Measurements from ENCODE around the gene PIEZO2.
"Not testable (repeated sequence)": the region's sequence is repeated elsewhere in the genome, so short reads cannot be mapped to it uniquely, and the experiment has no call there.

Gene PIEZO2

DNA sequence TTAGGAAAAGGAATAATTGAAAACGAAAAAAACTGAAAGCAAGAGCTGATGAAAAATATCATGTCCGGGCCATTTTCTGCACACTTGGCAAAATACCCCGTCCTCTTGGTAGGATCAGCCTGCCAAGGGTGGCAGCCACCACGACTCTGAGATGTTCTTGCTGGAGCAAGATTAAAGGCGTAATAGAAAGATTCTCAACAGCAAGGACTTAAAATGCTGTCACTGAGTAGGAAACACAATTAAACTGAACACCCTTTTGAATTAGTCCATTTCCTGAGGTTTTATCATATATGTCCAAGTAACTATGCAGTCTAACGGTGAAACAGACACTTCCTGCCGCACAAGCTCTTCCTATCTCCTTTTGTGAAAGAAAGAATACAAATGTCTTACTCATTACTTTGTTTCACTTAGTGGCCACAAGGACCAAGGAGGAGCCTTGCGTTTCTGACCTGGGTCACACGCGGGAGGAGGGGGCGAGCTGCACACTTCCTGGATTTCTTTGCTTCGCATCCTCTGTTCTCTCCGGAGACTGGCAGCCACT lies 222.7 kb downstream of the PIEZO2 start:
- peak overlapping the region; percentile 23 for H3K4me3 ChIP-seq (ENCODE audit: low read length)
- TF ChIP-seq, protein P1, sequence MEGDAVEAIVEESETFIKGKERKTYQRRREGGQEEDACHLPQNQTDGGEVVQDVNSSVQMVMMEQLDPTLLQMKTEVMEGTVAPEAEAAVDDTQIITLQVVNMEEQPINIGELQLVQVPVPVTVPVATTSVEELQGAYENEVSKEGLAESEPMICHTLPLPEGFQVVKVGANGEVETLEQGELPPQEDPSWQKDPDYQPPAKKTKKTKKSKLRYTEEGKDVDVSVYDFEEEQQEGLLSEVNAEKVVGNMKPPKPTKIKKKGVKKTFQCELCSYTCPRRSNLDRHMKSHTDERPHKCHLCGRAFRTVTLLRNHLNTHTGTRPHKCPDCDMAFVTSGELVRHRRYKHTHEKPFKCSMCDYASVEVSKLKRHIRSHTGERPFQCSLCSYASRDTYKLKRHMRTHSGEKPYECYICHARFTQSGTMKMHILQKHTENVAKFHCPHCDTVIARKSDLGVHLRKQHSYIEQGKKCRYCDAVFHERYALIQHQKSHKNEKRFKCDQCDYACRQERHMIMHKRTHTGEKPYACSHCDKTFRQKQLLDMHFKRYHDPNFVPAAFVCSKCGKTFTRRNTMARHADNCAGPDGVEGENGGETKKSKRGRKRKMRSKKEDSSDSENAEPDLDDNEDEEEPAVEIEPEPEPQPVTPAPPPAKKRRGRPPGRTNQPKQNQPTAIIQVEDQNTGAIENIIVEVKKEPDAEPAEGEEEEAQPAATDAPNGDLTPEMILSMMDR (conservative IDR thresholded peaks at IDR 0.05; ENCODE audit: low read length), result no peak
- peak; percentile 46 for DNase-seq (ENCODE audit: low read depth)

DNA sequence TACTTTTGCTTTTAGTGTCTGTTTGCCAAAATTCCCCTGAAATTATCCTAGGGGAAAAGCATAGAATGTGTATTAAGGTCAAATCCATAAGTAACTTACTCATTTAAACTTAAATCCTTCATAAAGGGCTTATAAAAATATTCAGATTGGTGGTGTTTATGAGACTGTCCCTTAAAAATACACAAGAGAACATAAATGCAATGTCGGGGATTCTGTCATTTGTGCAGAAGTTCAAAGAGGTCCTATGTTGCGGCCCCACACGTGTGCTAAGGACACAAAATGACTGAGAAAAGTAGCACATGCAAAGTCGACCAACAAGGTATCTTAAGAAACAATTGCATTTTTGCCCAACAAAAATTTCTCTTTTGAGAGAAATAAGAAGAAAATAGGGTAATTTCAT lies 225.1 kb downstream of the PIEZO2 start:
- TF ChIP-seq, protein P1 (conservative IDR thresholded peaks at IDR 0.05; ENCODE audit: low read length), result no peak
- no peak overlapping the region for H3K4me3 ChIP-seq (ENCODE audit: low read length)
- DNase-seq (ENCODE audit: low read depth), result no peak

DNA sequence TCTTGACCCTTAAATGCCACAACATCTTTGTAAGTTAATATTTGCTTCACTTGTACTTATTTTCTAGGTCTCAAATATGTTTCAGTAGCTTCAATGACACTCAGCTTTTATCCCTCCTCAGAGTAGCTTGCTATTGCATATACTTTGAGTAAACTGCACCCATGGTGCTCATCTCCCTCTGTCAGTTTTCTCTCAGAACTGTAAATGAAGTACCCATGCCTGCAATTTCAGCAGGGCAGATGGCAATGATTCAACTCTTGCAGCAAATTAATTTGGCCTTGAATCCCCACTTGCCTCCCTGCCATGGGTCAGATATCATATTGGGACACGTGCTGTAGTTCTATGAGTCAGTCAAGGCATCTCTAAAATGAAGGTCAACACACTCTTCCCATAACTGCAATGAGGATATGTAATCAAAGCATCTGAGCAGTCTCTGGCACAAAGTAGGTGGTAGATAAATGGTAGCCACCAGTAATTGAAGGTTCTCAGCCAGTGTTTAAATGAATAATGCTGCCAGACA lies 225.8 kb downstream of the PIEZO2 start:
- no peak overlapping the region for H3K4me3 ChIP-seq (ENCODE audit: low read length)
- DNase-seq (ENCODE audit: low read depth), result peak; percentile 16
- TF ChIP-seq, protein P1 (conservative IDR thresholded peaks at IDR 0.05; ENCODE audit: low read length), result no peak

DNA sequence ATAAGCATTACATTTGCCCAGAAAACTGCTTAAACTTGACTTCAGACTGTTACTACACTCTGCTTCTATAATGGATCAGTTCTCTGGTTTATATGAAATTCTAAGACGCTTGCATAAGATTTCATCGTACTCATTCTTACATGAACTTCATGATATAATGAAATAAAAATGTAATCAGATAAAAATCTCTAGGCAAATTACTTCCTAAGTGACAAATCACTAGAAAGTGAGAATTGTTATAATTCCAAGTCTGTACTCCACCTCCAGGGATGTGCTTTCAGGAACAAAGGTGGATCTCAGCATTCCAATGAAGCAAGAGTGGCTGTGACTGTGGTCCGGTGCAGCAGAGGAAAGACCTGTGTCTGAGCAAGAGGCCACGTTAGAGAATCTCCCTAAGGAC lies 226.2 kb downstream of the PIEZO2 start:
- DNase-seq (ENCODE audit: low read depth), result peak; percentile 12
- TF ChIP-seq, protein P1 (conservative IDR thresholded peaks at IDR 0.05; ENCODE audit: low read length), result no peak
- H3K4me3 ChIP-seq (ENCODE audit: low read length), result no peak overlapping the region

DNA sequence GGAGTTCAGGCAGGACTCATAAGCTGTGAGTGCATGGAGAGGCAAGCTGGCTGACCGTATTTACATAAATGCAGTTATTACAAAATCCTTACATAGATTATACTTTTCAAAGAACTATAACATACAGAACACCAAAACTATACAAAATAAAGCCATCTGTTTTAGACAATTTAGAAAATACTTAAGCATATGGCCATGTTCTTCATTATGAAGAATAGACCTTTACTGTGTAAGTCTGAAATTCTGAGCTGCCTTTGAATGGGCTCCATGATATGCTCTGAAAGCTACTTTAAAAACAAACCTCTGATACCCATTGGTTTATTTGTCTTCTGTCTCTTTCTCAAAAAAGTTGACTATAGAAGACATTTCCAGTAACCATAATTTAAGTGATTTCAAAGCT lies 226.7 kb downstream of the PIEZO2 start:
- not testable (repeated sequence) for H3K4me3 ChIP-seq (ENCODE audit: low read length)

DNA sequence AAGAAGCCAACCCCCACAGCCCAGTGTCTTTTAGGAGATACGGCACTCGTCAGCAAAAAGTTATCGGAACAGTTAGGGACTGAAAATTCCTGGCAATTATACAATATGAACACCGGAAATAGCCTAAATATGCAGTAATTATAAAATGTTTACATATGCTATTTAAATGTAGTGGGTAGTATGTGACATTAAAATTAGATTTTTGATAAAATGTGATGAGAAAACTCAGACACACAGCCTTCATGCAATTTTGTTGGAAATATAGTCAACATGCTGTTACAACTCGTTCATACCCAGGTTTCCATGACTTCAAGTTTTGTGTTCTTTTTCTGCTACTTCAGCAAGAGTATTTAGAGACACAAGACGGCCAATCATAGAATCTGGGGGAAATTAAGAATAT lies 229.1 kb downstream of the PIEZO2 start:
- not testable (repeated sequence) for DNase-seq (ENCODE audit: low read depth); H3K4me3 ChIP-seq (ENCODE audit: low read length)

More for the DNA sequence above, 226.7 kb downstream of the PIEZO2 start:
- not testable (repeated sequence) for DNase-seq (ENCODE audit: low read depth)

DNA sequence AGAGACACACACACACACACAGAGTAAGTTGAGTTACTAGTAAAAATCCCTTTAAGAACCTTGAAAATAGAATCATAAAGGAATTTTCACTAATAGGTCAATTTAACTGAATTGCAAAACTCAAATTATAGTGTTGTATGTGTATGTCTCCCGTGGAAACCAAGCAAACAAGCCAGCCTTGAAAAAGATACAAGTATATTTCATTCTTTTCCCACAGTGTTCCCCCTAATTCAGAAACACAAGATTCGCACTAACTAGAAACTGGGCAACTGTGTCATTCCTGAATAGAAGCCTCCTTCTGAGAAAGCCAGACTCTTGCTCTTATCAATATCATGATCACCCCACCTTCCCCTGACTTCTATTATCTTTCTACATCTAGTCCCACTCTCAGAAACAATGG lies 229.5 kb downstream of the PIEZO2 start:
- H3K4me3 ChIP-seq (ENCODE audit: low read length), result no peak overlapping the region
- TF ChIP-seq, protein P1 (conservative IDR thresholded peaks at IDR 0.05; ENCODE audit: low read length), result no peak
- DNase-seq (ENCODE audit: low read depth), result no peak

DNA sequence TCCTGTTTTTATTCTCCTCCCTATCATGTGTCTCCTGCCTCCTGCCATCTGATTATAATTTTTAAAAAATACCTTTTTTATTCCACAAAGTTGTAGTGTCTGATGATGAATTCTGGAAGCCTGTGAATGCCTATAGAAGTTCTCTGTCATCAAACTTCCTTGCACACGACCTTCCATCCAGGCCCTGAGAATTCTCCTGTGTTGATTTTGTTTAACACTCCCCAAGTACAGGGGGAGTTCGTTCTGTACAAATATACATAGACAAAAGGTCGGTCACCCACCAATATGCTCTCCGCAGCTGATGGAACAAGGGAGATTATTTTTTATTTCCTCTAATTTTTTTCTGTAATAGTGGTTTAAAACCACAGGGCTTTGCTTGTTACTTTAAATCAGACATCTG lies 232.5 kb downstream of the PIEZO2 start:
- H3K4me3 ChIP-seq (ENCODE audit: low read length), result no peak overlapping the region
- TF ChIP-seq, protein P1 (conservative IDR thresholded peaks at IDR 0.05; ENCODE audit: low read length), result no peak
- DNase-seq (ENCODE audit: low read depth), result no peak

Measured in AG10803 (cell line).